Right lobe of liver (tissue), 6 donors: ENCODE measurements around the gene ATXN1. TPM values are rescaled to one million over a fixed set of nuclear protein-coding genes. Genes with fewer than 3 reads are reported as not detected.
"Not testable (repeated sequence)": the region's sequence is repeated elsewhere in the genome, so short reads cannot be mapped to it uniquely, and the experiment has no call there.

Experiments
- ATAC-seq, 4 donors: fragments of 200-7000 bp; cut with Tn5 transposase; one replicate each; pipeline ENCODE4 v1.9.1; 2020; ENCODE audit warnings: mild to moderate bottlenecking in 4 of 4, moderate library complexity in 4 of 4
- DNase-seq, 3 donors: peaks; one replicate each; pipeline ENCODE4 v3.0.0-alpha.2; 2020
- H3K27ac ChIP-seq, 3 donors: fragments of 200-600 bp; one replicate each; pipeline ENCODE4 v1.8.0; 2022
- H3K27me3 ChIP-seq, 2 donors: fragments of 200-600 bp; one replicate each; pipeline ENCODE4 v1.8.0; 2022
- H3K36me3 ChIP-seq, 4 donors: fragments of 200-600 bp; sonication (generic) in 1 of 4; one replicate each; pipeline versions ENCODE4 v1.5.1 to v1.8.0; 2017 to 2022; ENCODE audit warnings: control low read depth in 1 of 4
- H3K4me1 ChIP-seq, 4 donors: fragments of 200-600 bp; sonication (generic) in 1 of 4; one replicate each; pipeline versions ENCODE4 v1.5.1 to v1.8.0; 2017 to 2022; ENCODE audit warnings: control low read depth in 1 of 4
- H3K4me3 ChIP-seq, 3 donors: fragments of 200-600 bp; one replicate each; pipeline ENCODE4 v1.8.0; 2022
- H3K9me3 ChIP-seq, 4 donors: fragments of 200-600 bp; sonication (generic) in 1 of 4; one replicate each; pipeline versions ENCODE4 v1.5.1 to v1.8.0; 2017 to 2022; ENCODE audit warnings: control low read depth in 1 of 4
- CTCF ChIP-seq, 4 donors: fragments of 200-600 bp in 3 of 4; fragments of 450-650 bp in 1 of 4; IDR thresholded peaks; one replicate each; pipeline versions ENCODE4 v1.5.1 to v1.8.0; 2016 to 2022; ENCODE audit warnings: antibody characterized with exemption in 4 of 4, mild to moderate bottlenecking in 2 of 4
- POLR2A ChIP-seq: fragments of 450-650 bp; IDR thresholded peaks from one replicate; pipeline ENCODE4 v1.6.1; 2017; ENCODE audit warnings: antibody characterized with exemption, mild to moderate bottlenecking
- WGBS: methylation state at CpG from one replicate; pipeline ENCODE4 v1.1.6; 2018; ENCODE audit warnings: low coverage, low lambda C conversion rate; ENCODE audit not compliant: insufficient coverage; ENCODE audit errors: missing lambda C conversion rate; 5-methylcytosine and 5-hydroxymethylcytosine counted together
- intact Hi-C, 2 donors: fragments of 100-400 bp; cut with DNase I; formaldehyde crosslinking; loops; one replicate each; pipeline versions ENCODE4 v1.11.2 to v1.14.1; 2022
- total RNA-seq, 6 experiments: library from RNA; depleted of rRNA in 2 of 6; stranded (reverse); fragments of >200 nt in 2 of 6; fragmentation: NEBNext Ultra II Directional in 3 of 6; extraction: Animal tissue kit (Norgen Biotek cat#: 25700) in 3 of 6; gene quantifications; one replicate each; pipeline versions ENCODE4 v1.1.0 to v1.2.4, GENCODE V29; 2016 to 2023
- donor health status: DM: no; HTN: yes; CAD: no.
- donor health status: DM: no; HTN: no; CAD: no.
- donor health status: DM: no; HTN: no; CAD: no.
- donor health status: DM: no; HTN: yes; CAD: no.
- donor health status: DM: no; HTN: yes; CAD: no.

Gene ATXN1
- total RNA-seq, 6 experiments from 2014 or later: 23.2 to 28.7 (median 25.0) TPM

DNA sequence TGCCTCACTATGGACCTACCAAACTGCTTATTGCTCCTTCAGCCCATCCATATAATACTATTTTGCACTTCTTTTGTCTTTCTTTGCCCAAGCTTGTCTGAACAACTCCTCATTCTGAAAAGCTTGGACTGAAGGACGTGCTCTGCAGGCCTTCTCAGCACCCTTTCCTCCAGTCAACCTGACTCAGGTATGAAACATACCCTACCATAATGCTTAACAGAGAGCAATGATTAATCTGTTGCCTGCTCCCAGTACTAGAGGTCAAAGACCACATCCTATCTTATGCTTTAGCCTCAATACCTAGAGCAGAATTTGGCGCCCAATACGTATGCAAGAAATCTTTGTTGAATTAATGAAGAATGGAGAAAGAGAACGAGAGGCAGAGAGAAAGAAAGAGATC is 55.2 kb downstream of the ATXN1 start:
- H3K27me3 ChIP-seq: no peaks in the 10 kb centered on the region
- H3K27ac ChIP-seq: no peak overlapping the region
- H3K4me1 ChIP-seq: peaks cover 0 to 5% (median 0%) of the 10 kb centered on the region in 4 donors
- DNase-seq: no peak
- TF ChIP-seq CTCF (IDR thresholded peaks at IDR 0.05) (no peak), POLR2A (no peak)
- H3K9me3 ChIP-seq: no peaks in the 10 kb centered on the region
- no peaks in the 10 kb centered on the region for H3K36me3 ChIP-seq
- intact Hi-C loops: no loop called here
- WGBS: 80% methylated on average over 4 of the region's 4 CpGs
- ATAC-seq: peak in 3 of 4 donors; percentile 28 to 75 (median 56)
- H3K4me3 ChIP-seq: no peak overlapping the region

DNA sequence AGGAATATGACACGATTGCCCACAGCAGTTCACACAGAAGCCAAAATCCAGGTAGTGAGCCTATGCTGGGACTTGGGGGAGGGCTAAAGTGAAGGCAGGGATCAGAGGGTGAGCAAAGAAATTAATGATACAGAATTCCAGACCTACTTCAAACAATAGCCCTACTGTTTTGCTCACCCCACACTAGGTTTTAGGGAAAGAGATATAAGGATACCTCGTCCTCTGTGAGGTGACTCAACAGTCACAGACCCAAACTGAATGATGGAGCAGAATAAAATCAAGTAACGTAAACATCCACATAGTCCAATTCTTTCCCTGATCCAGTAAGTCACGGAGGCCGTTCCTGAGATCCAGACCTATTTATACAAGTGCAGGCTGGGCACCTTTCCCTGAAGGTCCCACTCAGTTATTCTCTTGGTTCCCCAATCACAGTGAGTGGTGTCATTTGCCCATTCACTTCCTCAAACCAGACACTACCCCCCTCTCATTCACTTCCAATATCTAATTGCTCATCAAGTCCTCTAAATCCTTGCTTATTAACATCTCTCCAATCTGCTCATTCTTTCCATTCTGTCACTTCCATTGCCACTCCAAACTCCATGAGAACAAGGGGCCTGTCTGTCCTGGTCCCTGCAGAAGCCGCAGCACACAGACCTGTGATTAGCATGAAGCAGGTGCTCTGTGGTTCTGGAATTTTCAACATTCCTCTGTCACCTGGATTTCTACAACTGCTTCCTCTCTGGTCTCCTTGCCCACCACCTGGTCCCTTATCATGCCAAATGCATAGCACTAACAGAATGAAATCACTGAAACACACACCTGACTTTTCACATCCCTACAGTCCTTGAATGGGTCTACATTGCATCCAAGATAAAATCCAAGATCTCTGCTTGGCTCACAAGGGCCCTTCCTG is 55.9 kb downstream of the ATXN1 start:
- Histone ChIP-seq H3K36me3 (no peaks in the 10 kb centered on the region), H3K9me3 (no peaks in the 10 kb centered on the region), H3K27ac (no peak overlapping the region), H3K4me1 (peaks cover 0 to 12% (median 2%) of the 10 kb centered on the region in 4 donors), H3K4me3 (no peak overlapping the region), H3K27me3 (no peaks in the 10 kb centered on the region)
- no peak for TF ChIP-seq POLR2A
- no peak for TF ChIP-seq CTCF (IDR thresholded peaks at IDR 0.05)
- 93% methylated on average over 4 of the region's 6 CpGs for WGBS
- ATAC-seq (peak; percentile 32 to 40 (median 33)), DNase-seq (no peak)
- intact Hi-C loops: no loop called here

DNA sequence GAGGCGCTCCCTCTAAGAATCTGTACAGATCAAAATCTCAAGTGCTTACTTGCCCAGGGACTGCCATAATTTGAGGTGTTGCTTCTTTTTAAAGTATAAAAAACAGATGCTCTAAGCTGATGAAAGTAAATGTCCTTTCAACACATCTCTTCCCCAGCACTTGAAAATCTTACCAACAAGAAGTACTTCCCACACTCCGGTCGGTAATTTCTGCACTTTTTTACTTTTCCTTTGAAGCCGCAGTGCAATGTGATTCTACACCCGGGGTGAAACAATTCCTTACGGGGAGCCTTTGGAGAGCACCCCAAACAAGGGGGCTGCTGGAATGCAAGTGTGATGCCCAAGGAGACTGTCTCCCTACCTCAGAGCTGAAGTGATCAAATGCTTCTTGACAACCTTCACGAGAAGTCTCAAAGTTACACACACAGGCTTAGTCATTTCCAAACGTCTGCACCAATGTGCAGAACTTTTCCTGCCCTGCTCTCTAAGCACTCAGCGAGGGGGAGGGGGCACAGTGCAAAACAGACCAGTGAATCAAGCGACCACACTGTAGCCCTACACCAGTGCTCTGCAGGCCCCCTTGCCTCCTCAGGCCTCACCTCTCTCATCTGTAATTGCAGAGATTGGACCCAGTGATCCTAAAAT is 56.7 kb downstream of the ATXN1 start:
- no peak overlapping the region for H3K27ac ChIP-seq
- peaks cover 0 to 18% (median 6%) of the 10 kb centered on the region in 4 donors for H3K4me1 ChIP-seq
- 61% methylated on average over 10 of the region's 10 CpGs for WGBS
- intact Hi-C loops: no loop called here
- no peak overlapping the region for H3K4me3 ChIP-seq
- no peaks in the 10 kb centered on the region for H3K27me3 ChIP-seq
- H3K36me3 ChIP-seq: no peaks in the 10 kb centered on the region
- no peaks in the 10 kb centered on the region for H3K9me3 ChIP-seq
- DNase-seq (no peak), ATAC-seq (peak in 1 of 4 donors; percentile 26)
- TF ChIP-seq POLR2A (no peak), CTCF (IDR thresholded peaks at IDR 0.05) (no peak)

- 85% methylated on average over 5 of the region's 6 CpGs for WGBS
- H3K4me1 ChIP-seq: peaks cover 0 to 30% (median 12%) of the 10 kb centered on the region in 4 donors
- intact Hi-C loops, ATAC-seq, H3K36me3 ChIP-seq, H3K27ac ChIP-seq, H3K4me3 ChIP-seq, H3K9me3 ChIP-seq, H3K27me3 ChIP-seq, DNase-seq: not testable (repeated sequence)
Observed at GRCh38 chr6:16702627-16703378, 58.5 kb downstream of the ATXN1 start.
